Aorta (tissue), 5 donors: ENCODE data around the gene STK10. TPM values are rescaled to one million over a fixed set of nuclear protein-coding genes. Genes with fewer than 3 reads are reported as not detected.

Experiments
- ATAC-seq: fragments of 200-7000 bp; cut with Tn5 transposase; one replicate; pipeline ENCODE4 v1.9.1; 2022; ENCODE audit warnings: moderate library complexity; ENCODE audit not compliant: low FRiP score
- DNase-seq, 2 donors: peaks; one replicate each; pipeline ENCODE4 v3.0.0-alpha.2; 2020
- H3K27ac ChIP-seq, 2 donors: one replicate each; pipeline ENCODE4 v1.5.1; 2013; ENCODE audit warnings: low read length in 2 of 2, mild to moderate bottlenecking in 2 of 2, moderate library complexity in 2 of 2, control low read depth in 1 of 2, inconsistent platforms in 1 of 2, low read depth in 1 of 2
- H3K27me3 ChIP-seq, 2 donors: one replicate each; pipeline ENCODE4 v1.6.1; 2013; ENCODE audit warnings: control low read depth in 1 of 2, low read length in 1 of 2, mild to moderate bottlenecking in 1 of 2, moderate library complexity in 1 of 2; ENCODE audit not compliant: insufficient read depth in 2 of 2, control insufficient read depth in 1 of 2
- H3K36me3 ChIP-seq, 2 donors: one replicate each; pipeline ENCODE4 v1.6.1; 2013; ENCODE audit warnings: control low read depth in 1 of 2, low read length in 1 of 2, mild to moderate bottlenecking in 1 of 2; ENCODE audit not compliant: insufficient read depth in 2 of 2, control insufficient read depth in 1 of 2
- H3K4me1 ChIP-seq, 2 donors: one replicate each; pipeline ENCODE4 v1.6.1; 2013; ENCODE audit warnings: low read length in 2 of 2, control low read depth in 1 of 2, mild to moderate bottlenecking in 1 of 2, moderate library complexity in 1 of 2; ENCODE audit not compliant: insufficient read depth in 2 of 2, control insufficient read depth in 1 of 2
- H3K4me3 ChIP-seq, 2 donors: one replicate each; pipeline ENCODE4 v1.5.1; 2013; ENCODE audit warnings: low read length in 2 of 2, control low read depth in 1 of 2, mild to moderate bottlenecking in 1 of 2
- H3K9me3 ChIP-seq: one replicate; pipeline ENCODE4 v1.6.1; 2013; ENCODE audit warnings: mild to moderate bottlenecking, low read length; ENCODE audit not compliant: control insufficient read depth
- WGBS, 2 donors: extraction: QIAGEN DNeasy Blood & Tissue Kit; methylation state at CpG; one replicate each; pipeline ENCODE4 v1.1.7; 2013; 5-methylcytosine and 5-hydroxymethylcytosine counted together
- intact Hi-C, 2 donors: fragments of 100-400 bp; cut with DNase I; formaldehyde crosslinking; loops; one replicate each; pipeline versions ENCODE4 v1.14.2 to v1.15.0; 2022
- polyA plus RNA-seq, 2 donors: library from polyadenylated mRNA; stranded (reverse); fragments of 200-250 nt; gene quantifications; one replicate each; pipeline ENCODE4 v1.2.3, GENCODE V29; 2013
- total RNA-seq, 2 donors: library from RNA; stranded (reverse); fragmentation: NEBNext Ultra II Directional; extraction: Animal tissue kit (Norgen Biotek cat#: 25700); gene quantifications; one replicate each; pipeline ENCODE4 v1.2.1, GENCODE V29; 2021
- donor health status: healthy with polysubstance abuse.
- donor health status: Bipolar disorder and iron deficiency.
- donor health status: DM: no; HTN: no; CAD: no.
- donor health status: DM: no; HTN: no; CAD: no.
- donor health status: DM: yes; HTN: yes; CAD: no.

STK10 gene
- total and polyA plus RNA-seq, 4 donors: 4.1 to 67.7 (median 18.8) TPM

- no peak for ATAC-seq
- Histone ChIP-seq H3K4me3 (no peak overlapping the region), H3K36me3 (no peaks in the 10 kb centered on the region), H3K27me3 (no peaks in the 10 kb centered on the region), H3K9me3 (no peaks in the 10 kb centered on the region), H3K27ac (no peak overlapping the region), H3K4me1 (no peaks in the 10 kb centered on the region)
- 94 to 95% methylated on average over 10 of the region's 10 CpGs for WGBS, 2 donors
- DNase-seq: peak in 1 of 2 donors; percentile 9
- intact Hi-C loops: loop anchor here (5.0 to 10.0 kb wide), 4 partner anchors 78 to 770 kb away; partner anchors contain the start of genes FGF18 (in 1 of the 2) and UBTD2 (in 1 of the 2)
Measured at GRCh38 chr5:172185096-172185461, 2.9 kb downstream of the STK10 start.

GRCh38 chr5:172183881-172184280, 4.1 kb downstream of the STK10 start:
- intact Hi-C loops: loop anchor here (10.0 kb wide), 2 partner anchors 269 to 769 kb away; partner anchors contain the start of gene FGF18 (in 1 of the 2)
- H3K4me3 ChIP-seq: no peak overlapping the region
- 67 to 89% methylated on average over 4 of the region's 4 CpGs for WGBS, 2 donors
- H3K4me1 ChIP-seq: no peaks in the 10 kb centered on the region
- H3K9me3 ChIP-seq: no peaks in the 10 kb centered on the region
- no peak for DNase-seq
- no peaks in the 10 kb centered on the region for H3K36me3 ChIP-seq
- no peak overlapping the region for H3K27ac ChIP-seq
- no peaks in the 10 kb centered on the region for H3K27me3 ChIP-seq
- no peak for ATAC-seq

GRCh38 chr5:172182291-172182690, 5.7 kb downstream of the STK10 start:
- Histone ChIP-seq H3K27ac (no peak overlapping the region), H3K4me3 (no peak overlapping the region), H3K36me3 (no peaks in the 10 kb centered on the region), H3K9me3 (no peaks in the 10 kb centered on the region), H3K4me1 (no peaks in the 10 kb centered on the region), H3K27me3 (no peaks in the 10 kb centered on the region)
- 97 to 100% methylated on average over 6 of the region's 6 CpGs for WGBS, 2 donors
- intact Hi-C loops: loop anchor here (10.0 kb wide), 2 partner anchors 267 to 767 kb away; partner anchors contain the start of gene FGF18 (in 1 of the 2)
- ATAC-seq: no peak
- DNase-seq: peak in 1 of 2 donors; percentile 9

DNA sequence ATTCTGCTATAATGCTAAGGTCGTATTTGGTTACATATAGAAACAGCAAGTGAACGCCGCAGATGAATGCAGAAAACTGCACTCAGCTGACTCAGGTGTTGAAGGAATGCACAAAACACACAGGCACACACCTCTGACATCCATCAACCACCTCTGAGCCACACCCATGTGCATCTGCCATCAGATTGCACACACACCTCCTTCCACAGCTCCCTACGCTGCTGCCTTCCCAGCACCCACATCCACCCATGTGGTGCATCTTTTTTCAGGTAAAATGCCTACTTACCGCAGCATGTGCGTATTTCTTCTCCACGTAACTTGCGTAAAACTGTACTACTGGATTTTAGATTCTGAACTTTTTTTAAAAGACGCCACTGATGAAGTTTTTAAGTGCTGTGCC, 7.1 kb downstream of the STK10 start:
- Histone ChIP-seq H3K27ac (no peak overlapping the region), H3K4me1 (no peaks in the 10 kb centered on the region), H3K4me3 (no peak overlapping the region), H3K36me3 (no peaks in the 10 kb centered on the region), H3K9me3 (no peaks in the 10 kb centered on the region), H3K27me3 (no peaks in the 10 kb centered on the region)
- intact Hi-C loops: loop anchor here (10.0 kb wide), 2 partner anchors 266 to 766 kb away; partner anchors contain the start of gene FGF18 (in 1 of the 2)
- peak in 1 of 2 donors; percentile 9 for DNase-seq
- no peak for ATAC-seq
- WGBS, 2 donors: 95 to 98% methylated on average over 9 of the region's 9 CpGs

DNA sequence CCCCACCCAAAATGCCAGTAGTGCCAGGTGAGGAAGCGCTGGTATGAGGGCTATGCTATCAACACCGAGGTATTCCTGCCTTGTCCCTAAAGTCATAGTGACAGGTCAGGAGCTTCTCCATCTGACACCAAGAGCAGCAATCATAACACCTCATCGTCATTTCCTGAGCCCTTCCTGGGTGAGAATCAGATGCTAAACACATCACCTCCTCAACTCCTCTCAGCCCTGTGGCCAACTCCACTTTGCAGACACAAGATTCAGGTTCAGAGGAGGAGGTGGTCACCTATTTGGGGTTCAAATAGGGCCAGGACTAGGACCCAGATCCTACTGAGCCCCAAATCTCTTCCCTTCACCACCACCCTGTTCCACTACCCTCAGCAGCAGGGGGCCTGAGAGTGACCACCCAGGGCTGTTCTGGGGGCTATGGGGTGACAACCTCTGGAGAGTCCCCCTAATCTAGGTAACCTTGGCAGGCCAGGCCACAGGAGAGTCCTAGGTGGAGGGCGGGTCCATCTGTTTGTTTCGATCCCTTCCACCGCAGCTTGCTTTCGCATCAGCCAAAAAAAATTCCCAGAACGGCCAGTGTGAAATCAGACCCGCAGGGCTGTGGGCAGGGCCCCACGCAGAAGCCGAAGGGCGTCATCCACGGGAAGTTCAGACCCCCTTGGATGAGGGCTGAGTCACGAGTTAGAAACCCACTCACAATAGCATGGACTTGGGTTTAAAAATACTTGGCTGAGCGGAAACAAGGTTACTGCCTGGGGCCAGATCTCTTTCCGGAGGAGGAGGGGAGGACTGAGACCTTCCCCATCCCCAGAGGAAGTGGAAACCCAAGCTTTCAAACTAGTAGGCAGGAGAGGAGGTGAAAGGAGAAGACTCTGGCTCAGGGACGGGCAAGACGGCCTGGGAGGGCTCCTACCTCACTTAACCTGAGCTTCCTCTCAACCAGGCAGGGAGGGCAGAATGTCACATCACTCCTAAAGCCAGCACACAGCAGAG, 8.7 kb downstream of the STK10 start:
- intact Hi-C loops: no loop called here
- H3K4me3 ChIP-seq: no peak overlapping the region
- no peak for ATAC-seq
- no peak for DNase-seq
- H3K27ac ChIP-seq: no peak overlapping the region
- no peaks in the 10 kb centered on the region for H3K27me3 ChIP-seq
- 63 to 72% methylated on average over 18 of the region's 18 CpGs for WGBS, 2 donors
- H3K4me1 ChIP-seq: no peaks in the 10 kb centered on the region
- no peaks in the 10 kb centered on the region for H3K9me3 ChIP-seq
- H3K36me3 ChIP-seq: no peaks in the 10 kb centered on the region

DNA sequence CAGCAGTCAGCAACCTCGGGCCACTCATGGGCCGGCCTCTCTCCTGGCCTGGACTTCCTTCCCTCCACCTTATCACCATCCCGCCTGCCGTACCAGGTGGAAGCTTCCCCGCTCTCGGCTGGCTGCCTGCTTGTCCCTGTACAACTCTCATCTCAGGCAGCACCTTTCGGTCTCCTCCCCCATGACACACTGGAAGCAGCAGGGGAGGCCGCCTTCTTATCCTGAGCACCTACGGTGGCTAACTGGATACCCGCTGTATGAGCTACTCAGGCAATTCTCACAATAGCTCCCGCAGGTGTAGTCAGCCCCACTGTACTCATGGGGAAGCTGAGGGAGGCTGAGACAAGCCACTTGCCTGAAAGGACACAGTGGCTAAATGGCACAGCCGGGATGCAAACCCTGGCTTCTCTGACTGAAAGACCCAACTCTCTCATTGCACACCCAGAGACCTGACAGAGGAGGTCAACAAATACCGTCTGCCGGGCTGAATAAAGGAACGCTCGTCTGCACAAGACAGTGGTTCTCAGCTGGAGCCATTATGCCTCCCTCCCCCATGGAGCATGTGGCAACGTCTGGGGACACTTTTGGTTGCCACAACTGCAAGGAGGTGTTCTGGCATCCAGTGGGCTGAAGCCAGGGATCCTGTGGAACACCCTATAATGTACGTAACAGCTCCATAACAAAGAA, 9.6 kb downstream of the STK10 start:
- no peaks in the 10 kb centered on the region for H3K4me1 ChIP-seq
- H3K4me3 ChIP-seq: no peak overlapping the region
- intact Hi-C loops: no loop called here
- 87 to 89% methylated on average over 18 of the region's 18 CpGs for WGBS, 2 donors
- no peak for ATAC-seq
- no peaks in the 10 kb centered on the region for H3K27me3 ChIP-seq
- H3K27ac ChIP-seq: no peak overlapping the region
- no peaks in the 10 kb centered on the region for H3K36me3 ChIP-seq
- H3K9me3 ChIP-seq: no peaks in the 10 kb centered on the region
- no peak for DNase-seq

DNA sequence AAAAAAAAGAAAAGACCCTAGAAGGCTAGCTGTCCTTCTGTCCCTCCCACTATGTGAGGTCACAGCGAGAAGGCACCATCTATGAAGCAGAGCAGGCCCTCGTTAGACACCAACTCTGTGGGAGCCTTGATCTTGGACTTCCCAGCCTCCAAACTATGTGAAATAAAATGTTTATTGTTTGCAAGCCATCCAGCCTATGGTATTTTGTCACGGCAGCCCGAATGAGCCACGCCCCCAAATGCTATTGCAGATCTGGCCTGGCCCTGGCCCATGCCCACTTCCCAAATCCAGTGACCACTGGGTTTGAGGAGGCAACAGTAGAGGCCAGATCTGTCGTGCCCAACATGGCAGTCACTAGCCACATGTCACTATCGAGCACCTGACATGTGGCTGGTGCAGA, 10.8 kb downstream of the STK10 start:
- Histone ChIP-seq H3K36me3 (no peaks in the 10 kb centered on the region), H3K4me3 (no peak overlapping the region), H3K4me1 (no peaks in the 10 kb centered on the region), H3K27ac (no peak overlapping the region), H3K9me3 (no peaks in the 10 kb centered on the region), H3K27me3 (no peaks in the 10 kb centered on the region)
- intact Hi-C loops: no loop called here
- WGBS, 2 donors: 92 to 94% methylated on average over 7 of the region's 7 CpGs
- DNase-seq (no peak), ATAC-seq (no peak)

DNA sequence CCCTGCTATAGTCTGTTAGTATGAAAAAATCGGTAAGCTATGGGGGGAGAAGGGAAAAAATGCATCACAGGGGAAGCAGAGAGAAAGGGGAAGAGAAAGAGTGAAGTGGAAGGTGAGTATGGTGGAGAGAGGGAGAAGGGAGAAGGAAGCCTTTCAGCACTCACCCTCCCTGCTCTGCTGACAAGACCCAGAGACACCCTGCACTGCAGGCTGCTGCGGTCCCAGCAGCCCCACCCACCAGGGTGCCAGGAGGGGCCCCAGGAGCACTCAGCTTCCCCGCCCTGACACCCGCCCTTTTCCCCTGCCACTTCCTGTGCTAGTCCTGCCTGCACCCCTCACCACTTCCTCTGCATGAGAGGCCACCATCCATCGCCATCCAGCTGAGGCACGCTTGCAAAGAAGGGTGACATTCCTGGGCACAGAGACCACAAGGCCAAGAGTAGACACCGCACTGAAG, 12.7 kb downstream of the STK10 start:
- H3K27me3 ChIP-seq: no peaks in the 10 kb centered on the region
- WGBS, 2 donors: 82 to 87% methylated on average over 7 of the region's 7 CpGs
- DNase-seq (peak; percentile 80 to 84), ATAC-seq (peak; percentile 46)
- H3K4me1 ChIP-seq: no peaks in the 10 kb centered on the region
- no peak overlapping the region for H3K4me3 ChIP-seq
- no peak overlapping the region for H3K27ac ChIP-seq
- no peaks in the 10 kb centered on the region for H3K9me3 ChIP-seq
- H3K36me3 ChIP-seq: no peaks in the 10 kb centered on the region
- intact Hi-C loops: no loop called here
